HCT116 (cell line): Measurements from ENCODE around the gene FGF18.
"Not testable (repeated sequence)": the region's sequence is repeated elsewhere in the genome, so short reads cannot be mapped to it uniquely, and the experiment has no call there.

Source experiments
- FOSL1 ChIP-seq: IDR thresholded peaks from 2 replicates; pipeline ENCODE4 v1.6.1; 2012; ENCODE audit warnings: low read depth
- POLR2A ChIP-seq: IDR thresholded peaks from 2 replicates; pipeline ENCODE4 v1.7.0; 2011; ENCODE audit warnings: borderline replicate concordance; ENCODE audit not compliant: insufficient read depth, insufficient read length; ENCODE audit errors: extremely low read depth
- REST ChIP-seq: IDR thresholded peaks from 2 replicates; pipeline ENCODE4 v1.6.1; 2012; ENCODE audit warnings: low read depth

- TF ChIP-seq REST, POLR2A, FOSL1: not testable (repeated sequence)
Measured at GRCh38 chr5:171396583-171396982, 22.9 kb upstream of the FGF18 start.
